ENCODE data around the gene CDCA7L.

DNA sequence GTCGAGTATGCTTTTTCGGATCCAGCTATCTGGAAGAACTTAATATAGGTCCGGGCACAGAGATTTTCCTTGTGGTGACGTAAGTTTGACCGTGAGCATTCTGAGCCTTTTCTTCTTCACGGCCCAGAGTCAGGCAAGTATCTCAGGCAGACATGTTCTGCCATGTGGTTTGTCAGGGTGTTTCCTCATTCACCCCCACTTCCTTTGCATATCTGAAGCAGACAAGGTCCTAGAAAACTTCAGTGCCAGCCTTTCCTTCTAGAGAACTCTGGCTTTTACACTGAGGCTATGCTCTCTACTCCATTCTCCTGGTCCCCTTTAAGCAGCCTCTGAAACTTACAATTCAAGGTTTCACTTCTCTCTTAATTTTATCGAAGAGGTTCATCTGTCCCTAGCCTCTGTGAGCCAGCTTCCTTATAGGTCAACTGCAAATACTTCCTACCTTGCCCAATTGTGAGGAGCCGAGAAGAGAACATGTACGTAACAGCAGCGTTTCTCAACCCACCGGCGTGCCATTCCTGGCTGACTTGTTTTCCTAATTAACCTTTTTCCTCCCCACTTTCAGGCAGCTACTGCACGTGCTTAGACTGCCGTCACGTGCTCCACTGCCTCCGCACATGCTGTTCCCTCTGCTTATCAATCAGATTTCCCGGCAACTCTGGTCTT is 47.3 kb downstream of the CDCA7L start:
- TF ChIP-seq, protein P1, sequence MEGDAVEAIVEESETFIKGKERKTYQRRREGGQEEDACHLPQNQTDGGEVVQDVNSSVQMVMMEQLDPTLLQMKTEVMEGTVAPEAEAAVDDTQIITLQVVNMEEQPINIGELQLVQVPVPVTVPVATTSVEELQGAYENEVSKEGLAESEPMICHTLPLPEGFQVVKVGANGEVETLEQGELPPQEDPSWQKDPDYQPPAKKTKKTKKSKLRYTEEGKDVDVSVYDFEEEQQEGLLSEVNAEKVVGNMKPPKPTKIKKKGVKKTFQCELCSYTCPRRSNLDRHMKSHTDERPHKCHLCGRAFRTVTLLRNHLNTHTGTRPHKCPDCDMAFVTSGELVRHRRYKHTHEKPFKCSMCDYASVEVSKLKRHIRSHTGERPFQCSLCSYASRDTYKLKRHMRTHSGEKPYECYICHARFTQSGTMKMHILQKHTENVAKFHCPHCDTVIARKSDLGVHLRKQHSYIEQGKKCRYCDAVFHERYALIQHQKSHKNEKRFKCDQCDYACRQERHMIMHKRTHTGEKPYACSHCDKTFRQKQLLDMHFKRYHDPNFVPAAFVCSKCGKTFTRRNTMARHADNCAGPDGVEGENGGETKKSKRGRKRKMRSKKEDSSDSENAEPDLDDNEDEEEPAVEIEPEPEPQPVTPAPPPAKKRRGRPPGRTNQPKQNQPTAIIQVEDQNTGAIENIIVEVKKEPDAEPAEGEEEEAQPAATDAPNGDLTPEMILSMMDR (IDR thresholded peaks at IDR 0.05): no peak
- no peak for TF ChIP-seq POLR2A (IDR thresholded peaks at IDR 0.05)

Data from thyroid gland (tissue), 4 donors.